ENCODE results near the gene CDH10. TPM values are rescaled to one million over a fixed set of nuclear protein-coding genes. Genes with fewer than 3 reads are reported as not detected.

The CDH10 gene
- 0.33 TPM in 1 of 2 replicates, not detected in the other for total RNA-seq

DNA sequence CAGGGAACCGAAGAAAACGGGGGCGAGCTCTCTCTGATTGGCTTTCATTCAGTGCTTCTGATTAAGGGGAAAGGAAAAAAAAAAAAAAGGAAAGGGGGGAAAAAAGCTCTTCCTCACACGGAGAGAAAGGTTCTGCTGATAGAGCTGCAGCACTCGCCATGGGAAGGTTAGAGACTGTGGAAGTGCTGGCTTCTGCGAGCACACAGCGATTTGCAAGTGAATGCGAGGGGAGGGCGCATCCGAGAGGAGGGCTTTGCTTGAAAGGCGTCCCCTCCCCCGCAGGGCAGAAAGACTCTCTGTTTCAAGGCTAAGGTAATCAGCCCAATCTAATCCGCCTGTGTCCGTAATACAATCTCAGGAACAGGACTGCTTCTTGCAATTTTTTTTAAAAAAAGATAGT lies at the start of gene CDH10:
Gene CDH10 (minus strand): TSS at position 218 of the 400 bp plus-strand sequence. CDS start 51,488 bp downstream, outside the sequence.

Small RNA genes lying within 50 kb of the gene (small RNA-seq; reads per million reads assigned to genes)
- not detected for gene AC091885.1
- not detected for gene RF00017
